MM.1S (cell line): Measurements from ENCODE around the gene IL1RAPL1.

Experiments used
- DNase-seq: peaks from one replicate; pipeline ENCODE4 v3.0.0-alpha.2; 2015
- H2AFZ ChIP-seq: fragments of 300-600 bp; sonication (generic); 2 replicates; pipeline ENCODE4 v1.6.0; 2016; ENCODE audit warnings: antibody characterized with exemption, low read length
- H3F3A ChIP-seq: fragments of 300-600 bp; sonication (generic); 2 replicates; pipeline ENCODE4 v1.6.1; 2016; ENCODE audit warnings: mild to moderate bottlenecking, antibody characterized with exemption, low read length, moderate library complexity, mixed read lengths; ENCODE audit not compliant: insufficient read depth
- H3K27ac ChIP-seq: fragments of 300-600 bp; sonication (generic); 2 replicates; pipeline ENCODE4 v1.5.1; 2016; ENCODE audit warnings: mild to moderate bottlenecking, low read length
- H3K27me3 ChIP-seq: fragments of 300-600 bp; sonication (generic); replicated peaks from 2 replicates; pipeline ENCODE4 v1.6.0; 2016; ENCODE audit warnings: low read length; ENCODE audit not compliant: insufficient read depth
- H3K36me3 ChIP-seq: fragments of 300-600 bp; sonication (generic); replicated peaks from 2 replicates; pipeline ENCODE4 v1.6.1; 2016; ENCODE audit warnings: mild to moderate bottlenecking, low read length, mixed read lengths; ENCODE audit not compliant: insufficient read depth
- H3K4me1 ChIP-seq: fragments of 300-600 bp; sonication (generic); 2 replicates; pipeline ENCODE4 v1.6.1; 2016; ENCODE audit warnings: low read length, mixed read lengths
- H3K4me2 ChIP-seq: fragments of 300-600 bp; sonication (generic); 2 replicates; pipeline ENCODE4 v1.6.0; 2016; ENCODE audit warnings: low read depth, low read length
- H3K4me3 ChIP-seq: fragments of 300-600 bp; sonication (generic); 2 replicates; pipeline ENCODE4 v1.5.1; 2016; ENCODE audit warnings: low read length, mixed read lengths
- H3K79me2 ChIP-seq: fragments of 300-600 bp; sonication (generic); 2 replicates; pipeline ENCODE4 v1.6.1; 2016; ENCODE audit warnings: mixed run types, low read length, mixed read lengths
- H3K9ac ChIP-seq: fragments of 300-600 bp; sonication (generic); 2 replicates; pipeline ENCODE4 v1.6.1; 2016; ENCODE audit warnings: low read length, mixed read lengths
- H3K9me2 ChIP-seq: fragments of 300-600 bp; sonication (generic); replicated peaks from 2 replicates; pipeline ENCODE4 v1.6.1; 2016; ENCODE audit warnings: mild to moderate bottlenecking, low read length, mixed read lengths; ENCODE audit not compliant: insufficient read depth
- H3K9me3 ChIP-seq: fragments of 300-600 bp; sonication (generic); replicated peaks from 2 replicates; pipeline ENCODE4 v1.6.1; 2016; ENCODE audit warnings: mild to moderate bottlenecking, low read length, mixed read lengths; ENCODE audit not compliant: insufficient read depth
- H4K20me1 ChIP-seq: fragments of 300-600 bp; sonication (generic); 2 replicates; pipeline ENCODE4 v1.6.1; 2016; ENCODE audit warnings: mild to moderate bottlenecking, low read length, moderate library complexity, mixed read lengths; ENCODE audit not compliant: insufficient read depth
- CTCF ChIP-seq: fragments of 300-600 bp; sonication (generic); IDR thresholded peaks from 2 replicates; pipeline ENCODE4 v1.5.1; 2016; ENCODE audit warnings: antibody characterized with exemption, low read length, mixed read lengths
- EZH2 ChIP-seq: fragments of 300-600 bp; sonication (generic); optimal IDR thresholded peaks from 2 replicates; pipeline ENCODE3; 2017; ENCODE audit warnings: low read depth, mild to moderate bottlenecking, antibody characterized with exemption, low read length, mixed read lengths
- EZH2phosphoT487 ChIP-seq: fragments of 300-600 bp; sonication (generic); IDR thresholded peaks from 2 replicates; pipeline ENCODE4 v1.6.1; 2018; ENCODE audit warnings: antibody characterized with exemption, low read length

IL1RAPL1 gene

GRCh38 chrX:29911673-29912072 is 1324.4 kb downstream of the IL1RAPL1 start:
- no peak overlapping the region for H3K9ac ChIP-seq
- no peak for DNase-seq
- H3K9me2 ChIP-seq = no peaks in the 10 kb centered on the region
- no peak overlapping the region for H3K4me3 ChIP-seq
- H3K27ac ChIP-seq = no peak overlapping the region
- H3K79me2 ChIP-seq = no peaks in the 10 kb centered on the region
- no peak overlapping the region for H2AFZ ChIP-seq
- TF ChIP-seq EZH2 (no peak), EZH2phosphoT487 (no peak), CTCF (0 out of 2 replicates have a peak, but pooled peaks have one; percentile 3)
- H3K4me1 ChIP-seq = no peaks in the 10 kb centered on the region
- H3K4me2 ChIP-seq = no peak overlapping the region
- no peaks in the 10 kb centered on the region for H3K36me3 ChIP-seq
- no peaks in the 10 kb centered on the region for H3K9me3 ChIP-seq
- no peaks in the 10 kb centered on the region for H3K27me3 ChIP-seq
- H3F3A ChIP-seq = no peaks in the 10 kb centered on the region
- H4K20me1 ChIP-seq = no peaks in the 10 kb centered on the region

GRCh38 chrX:29913647-29914046 is 1326.4 kb downstream of the IL1RAPL1 start:
- Histone ChIP-seq H3K27ac (no peak overlapping the region), H3K4me1 (no peaks in the 10 kb centered on the region), H3K4me2 (no peak overlapping the region), H3K9ac (no peak overlapping the region), H4K20me1 (no peaks in the 10 kb centered on the region), H3K9me3 (no peaks in the 10 kb centered on the region), H3F3A (no peaks in the 10 kb centered on the region), H3K9me2 (no peaks in the 10 kb centered on the region), H3K79me2 (no peaks in the 10 kb centered on the region), H2AFZ (no peak overlapping the region), H3K36me3 (no peaks in the 10 kb centered on the region), H3K27me3 (no peaks in the 10 kb centered on the region), H3K4me3 (no peak overlapping the region)
- TF ChIP-seq EZH2 = no peak
- no peak for TF ChIP-seq EZH2phosphoT487
- no peak for TF ChIP-seq CTCF
- no peak for DNase-seq

- Histone ChIP-seq H2AFZ (no peak overlapping the region), H3K9ac (no peak overlapping the region), H3K4me1 (no peaks in the 10 kb centered on the region), H4K20me1 (no peaks in the 10 kb centered on the region), H3K9me2 (no peaks in the 10 kb centered on the region), H3F3A (no peaks in the 10 kb centered on the region), H3K9me3 (no peaks in the 10 kb centered on the region), H3K27me3 (no peaks in the 10 kb centered on the region), H3K4me3 (no peak overlapping the region), H3K4me2 (no peak overlapping the region), H3K79me2 (no peaks in the 10 kb centered on the region), H3K36me3 (no peaks in the 10 kb centered on the region), H3K27ac (no peak overlapping the region)
- DNase-seq = no peak
- TF ChIP-seq CTCF (no peak), EZH2 (no peak), EZH2phosphoT487 (no peak)
Observed at GRCh38 chrX:29922607-29923006, 1335.4 kb downstream of the IL1RAPL1 start.
